ENCODE results near the gene KCNAB1.
"Not testable (repeated sequence)": the region's sequence is repeated elsewhere in the genome, so short reads cannot be mapped to it uniquely, and the experiment has no call there.

KCNAB1 gene

DNA sequence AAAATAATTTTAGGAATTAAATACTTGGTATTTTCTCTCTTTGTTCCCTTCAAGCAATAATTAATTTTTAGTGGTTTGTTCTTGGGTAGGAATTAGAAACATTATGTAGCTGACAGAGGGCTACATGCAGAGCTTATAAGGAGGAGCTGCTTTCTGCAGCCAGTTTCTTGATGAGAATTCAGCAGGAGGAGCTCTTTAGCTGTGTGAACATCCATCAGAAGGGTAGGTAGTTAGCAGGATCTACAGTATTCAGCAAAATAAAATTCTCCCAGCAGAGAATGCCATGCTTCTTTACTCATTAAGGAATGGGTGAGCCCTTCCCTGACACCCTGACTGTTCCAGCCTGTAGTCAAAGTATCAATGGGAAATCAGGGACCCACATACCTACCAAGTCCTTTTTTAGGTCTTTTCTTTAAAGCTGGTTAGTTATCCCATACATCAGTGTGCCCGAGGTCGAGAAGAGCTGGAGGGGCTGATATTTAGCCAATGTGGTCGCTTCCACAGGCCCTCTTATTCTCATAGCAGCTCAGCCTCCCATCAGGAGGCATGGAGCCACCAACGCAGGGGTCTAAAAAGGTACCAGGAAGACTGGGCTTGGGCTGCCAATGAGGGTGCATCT, 54.0 kb downstream of the KCNAB1 start:
- DNase-seq (ENCODE audit: low read depth in 3 of 3, low spot score in 1 of 3) = no peak

DNA sequence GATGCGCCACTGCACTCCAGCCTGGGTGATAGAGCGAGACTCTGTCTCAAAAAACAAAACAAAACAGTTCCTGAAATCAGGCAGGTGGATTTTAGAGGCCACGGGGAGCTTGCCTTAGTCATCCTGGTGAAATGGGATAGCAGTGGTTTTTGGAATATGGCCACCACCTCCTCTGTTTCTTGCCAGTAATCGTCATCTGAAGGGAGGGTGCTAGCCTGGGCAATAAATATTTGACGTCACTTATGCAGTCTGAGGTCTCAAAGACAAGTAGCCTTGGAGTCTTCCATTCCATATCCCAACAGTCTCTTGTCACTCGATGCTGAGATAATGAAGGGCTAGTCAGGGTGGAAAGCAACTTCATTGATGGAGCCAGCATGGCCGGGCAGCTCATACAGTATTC, 55.2 kb downstream of the KCNAB1 start:
- no peak for DNase-seq (ENCODE audit: low read depth in 3 of 3, low spot score in 1 of 3)

DNA sequence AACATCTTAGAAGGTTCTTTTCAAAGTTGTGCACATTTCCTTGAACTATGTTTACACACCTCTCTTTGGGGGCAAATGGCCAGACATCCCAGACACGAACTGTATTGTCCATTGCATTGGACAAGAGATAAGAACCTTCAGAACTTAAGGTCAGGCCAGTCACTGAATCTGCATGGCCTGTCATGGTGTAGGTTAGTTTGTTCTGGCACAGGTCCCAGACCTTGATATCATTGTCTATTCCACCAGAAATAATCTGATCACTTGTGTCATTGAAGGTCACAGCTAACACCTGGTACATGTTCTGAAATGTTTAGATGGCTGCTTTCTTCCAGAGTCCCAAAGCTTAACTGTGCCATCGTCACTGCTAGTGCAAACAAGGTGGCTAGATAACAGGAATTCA, 55.7 kb downstream of the KCNAB1 start:
- no peak for DNase-seq (ENCODE audit: low read depth in 3 of 3, low spot score in 1 of 3)

DNA sequence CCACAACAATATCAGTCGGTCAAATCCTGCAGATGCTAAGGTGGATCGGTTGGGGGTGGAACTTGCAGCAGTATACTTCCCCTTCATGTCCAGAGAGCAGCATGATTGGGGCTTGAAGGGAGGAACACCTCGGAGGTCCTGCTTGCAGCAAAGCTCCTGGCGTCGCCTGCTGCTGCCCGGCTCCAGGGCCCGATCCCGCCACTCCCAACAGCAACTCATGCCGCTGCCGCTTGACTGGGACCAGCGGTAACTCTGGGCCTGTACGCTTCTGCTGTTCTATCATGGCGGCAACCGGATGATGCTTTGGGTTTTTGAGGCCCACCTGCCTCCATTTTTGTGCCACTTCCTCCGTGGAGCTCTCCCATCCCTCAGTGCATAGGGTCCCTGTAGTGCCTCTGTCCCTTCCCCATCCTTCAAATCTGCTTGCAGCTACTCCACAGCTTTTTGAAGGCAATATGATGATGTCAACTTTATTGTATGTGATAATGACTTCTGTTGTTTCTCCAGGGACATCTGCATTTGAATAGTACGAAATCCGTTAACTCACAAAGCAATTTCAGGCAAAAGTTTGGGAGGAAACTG, 56.3 kb downstream of the KCNAB1 start:
- DNase-seq (ENCODE audit: low read depth in 3 of 3, low spot score in 1 of 3) = no peak

DNA sequence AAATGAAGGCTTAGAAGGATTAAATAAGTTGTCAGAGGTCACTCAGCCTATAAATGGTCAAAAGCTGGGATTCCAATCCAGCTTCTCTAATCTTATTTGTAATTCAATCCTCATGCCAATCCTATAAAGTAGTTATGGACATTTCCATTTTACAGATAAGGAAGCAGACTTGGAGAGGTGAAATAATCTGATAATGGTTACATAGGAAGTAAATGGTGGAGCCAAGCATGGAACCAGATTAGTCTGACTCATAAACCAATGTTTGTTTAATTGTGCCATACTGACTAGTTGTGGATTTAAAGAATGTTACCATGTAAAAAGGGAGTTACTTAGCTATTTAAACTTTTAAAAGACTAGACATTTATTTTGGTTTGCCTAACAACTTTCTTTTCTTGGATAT, 59.7 kb downstream of the KCNAB1 start:
- no peak for DNase-seq (ENCODE audit: low read depth in 3 of 3, low spot score in 1 of 3)

DNA sequence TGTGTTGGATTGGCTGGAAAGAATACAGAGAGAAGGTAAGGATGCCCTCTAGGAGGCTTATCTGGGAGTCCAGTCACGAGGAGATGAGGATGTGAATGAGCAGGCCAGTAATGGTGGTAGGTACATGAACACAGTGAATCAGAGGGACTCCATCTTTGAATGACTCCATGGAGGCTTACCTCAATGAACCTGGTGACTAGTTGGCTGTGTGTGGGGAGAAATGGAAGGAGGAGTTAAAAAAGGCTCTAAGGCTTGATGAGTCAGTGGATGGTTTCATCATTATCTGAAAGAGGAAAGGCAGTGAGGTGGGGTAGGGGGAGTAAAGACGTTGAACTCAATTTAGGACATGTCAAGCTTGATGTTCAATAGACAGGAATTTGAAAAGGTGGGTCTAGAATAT, 61.1 kb downstream of the KCNAB1 start:
- DNase-seq (ENCODE audit: low read depth in 3 of 3, low spot score in 1 of 3) = no peak

DNA sequence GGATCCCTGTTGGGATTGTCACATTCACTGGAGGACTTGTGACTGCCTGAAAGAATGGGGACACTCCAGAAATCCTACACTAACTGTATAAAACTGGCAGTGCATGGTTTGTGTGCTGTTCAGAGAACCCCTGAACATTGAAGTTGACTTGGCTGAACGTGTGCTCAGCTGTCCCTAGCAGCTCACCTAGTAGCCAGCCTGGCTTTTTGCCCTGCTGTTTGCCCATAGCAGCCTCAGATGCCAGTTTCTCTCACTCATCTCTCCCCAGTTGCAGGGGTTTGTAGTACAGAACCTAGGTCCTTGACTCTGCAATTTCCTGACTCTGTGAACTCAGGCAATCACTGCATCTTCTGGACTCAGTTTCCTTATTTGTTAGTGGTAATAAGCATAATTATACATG, 63.0 kb downstream of the KCNAB1 start:
- DNase-seq (ENCODE audit: low read depth in 3 of 3, low spot score in 1 of 3) = no peak

DNA sequence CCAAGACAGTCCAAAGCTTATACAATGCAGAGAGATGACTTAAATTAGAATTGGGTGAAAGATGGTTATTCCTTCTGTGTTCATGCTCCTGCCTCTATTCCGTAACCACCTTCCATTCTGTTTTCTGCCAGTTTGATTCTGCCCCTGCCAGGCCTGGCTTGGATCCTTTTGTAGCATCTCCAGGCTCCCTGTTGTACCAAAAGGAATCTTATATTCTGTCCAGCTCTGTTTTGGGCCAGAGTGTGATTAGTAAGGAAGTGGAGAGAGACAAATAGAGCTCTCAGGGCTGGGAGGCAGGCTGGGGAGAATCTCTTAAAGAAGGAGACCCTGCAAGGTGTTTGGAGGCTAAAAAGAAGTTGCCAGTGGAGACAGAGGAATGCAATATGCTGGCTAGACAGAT, 63.8 kb downstream of the KCNAB1 start:
- no peak for DNase-seq (ENCODE audit: low read depth in 3 of 3, low spot score in 1 of 3)

DNA sequence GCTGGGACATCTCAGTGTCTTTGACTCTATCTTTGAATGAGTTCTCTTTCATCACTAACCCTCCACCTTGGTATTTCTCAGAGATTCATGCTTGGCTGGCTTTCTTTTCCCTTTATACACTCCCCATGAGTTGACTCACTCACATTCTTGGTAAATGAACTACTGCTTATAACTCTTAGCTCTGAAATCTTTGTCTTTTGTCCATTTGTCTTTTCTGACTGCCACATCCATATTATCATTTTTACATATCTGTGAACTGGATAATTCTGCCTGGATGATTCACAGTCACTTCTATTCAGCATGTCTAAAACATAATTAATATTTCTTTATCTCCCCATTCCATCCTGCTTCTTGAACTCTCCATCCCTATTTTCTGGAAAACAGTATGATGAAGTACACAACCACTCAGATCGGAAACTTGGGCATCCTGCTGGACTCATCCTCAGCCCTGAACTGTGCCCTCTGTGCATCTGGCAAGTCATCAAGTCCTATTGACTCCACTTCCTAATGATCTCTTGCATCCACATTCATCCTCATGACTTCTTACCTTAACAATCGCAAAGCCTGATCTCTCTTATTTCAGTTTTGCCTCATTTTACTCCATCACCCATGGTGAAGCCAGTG, 66.9 kb downstream of the KCNAB1 start:
- DNase-seq (ENCODE audit: low read depth in 3 of 3, low spot score in 1 of 3) = no peak

DNA sequence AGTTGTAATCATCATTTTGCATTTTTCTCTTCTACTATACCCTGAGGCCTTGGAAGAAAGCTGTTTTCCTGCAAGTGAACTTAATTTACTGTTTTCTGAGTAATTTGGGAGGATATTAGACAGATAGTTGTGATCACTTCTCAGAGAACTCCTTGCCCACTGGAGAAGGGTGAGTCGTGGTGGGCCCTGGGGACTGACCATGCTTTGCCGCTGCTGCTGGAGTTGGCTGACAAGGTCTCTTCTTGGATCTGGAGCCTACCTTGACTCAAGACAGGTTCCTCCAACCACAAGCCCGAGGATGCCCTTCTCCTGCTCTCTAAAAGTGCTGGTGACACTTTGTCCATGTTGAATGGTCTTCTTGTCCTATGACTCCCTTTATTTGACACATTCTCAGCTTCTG, 68.4 kb downstream of the KCNAB1 start:
- DNase-seq (ENCODE audit: low read depth in 3 of 3, low spot score in 1 of 3) = no peak

DNA sequence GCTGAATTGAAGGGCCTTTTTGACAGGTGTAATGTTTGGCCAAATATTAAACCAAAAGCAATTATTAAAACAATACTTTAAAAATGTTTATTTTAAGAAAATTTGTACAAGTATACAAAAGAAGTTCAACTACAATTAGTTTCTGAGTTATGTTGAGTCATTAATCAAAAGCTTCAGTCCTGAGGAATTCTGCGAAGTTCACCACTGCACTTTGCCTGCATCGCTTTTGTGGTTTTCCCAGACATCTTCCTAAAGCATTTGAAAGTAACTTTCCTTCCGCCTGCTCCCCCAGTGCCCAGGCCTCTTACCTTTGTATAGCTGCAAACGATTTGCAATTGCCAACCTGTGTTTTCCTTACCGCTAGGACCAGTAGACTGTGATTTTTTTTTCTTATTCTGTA, 69.5 kb downstream of the KCNAB1 start:
- no peak for DNase-seq (ENCODE audit: low read depth in 3 of 3, low spot score in 1 of 3)

DNA sequence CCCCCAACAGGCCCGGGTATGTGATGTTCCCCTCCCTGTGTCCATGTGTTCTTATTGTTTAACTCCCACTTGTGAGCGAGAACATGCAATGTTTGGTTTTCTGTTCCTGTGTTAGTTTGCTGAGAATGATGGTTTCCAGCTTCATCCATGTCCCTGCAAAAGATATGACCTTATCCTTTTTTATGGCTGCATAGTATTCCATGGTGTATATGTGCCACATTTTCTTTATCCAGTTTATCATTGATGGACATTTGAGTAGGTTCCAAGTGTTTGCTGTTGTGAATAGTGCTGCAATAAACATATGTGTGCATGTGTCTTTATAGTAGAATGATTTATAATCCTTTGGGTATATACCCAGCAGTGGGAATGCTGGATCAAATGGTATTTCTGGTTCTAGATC, 74.6 kb downstream of the KCNAB1 start:
- DNase-seq (ENCODE audit: low read depth in 3 of 3, low spot score in 1 of 3) = not testable (repeated sequence)

DNA sequence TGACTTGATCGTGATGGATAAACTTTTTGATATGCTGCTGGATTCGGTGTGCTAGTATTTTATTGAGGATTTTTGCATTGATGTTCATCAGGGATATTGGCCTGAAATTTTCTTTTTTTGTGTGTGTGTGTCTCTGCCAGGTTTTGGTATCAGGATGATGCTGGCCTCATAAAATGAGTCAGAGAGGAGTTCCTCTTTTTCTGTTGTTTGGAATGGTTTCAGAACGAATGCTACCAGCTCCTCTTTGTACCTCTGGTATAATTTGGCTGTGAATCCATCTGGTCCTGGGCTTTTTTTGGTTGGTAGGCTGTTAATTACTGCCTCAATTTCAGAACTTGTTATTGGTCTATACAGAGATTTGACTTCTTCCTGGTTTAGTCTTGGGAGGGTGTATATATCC, 76.8 kb downstream of the KCNAB1 start:
- not testable (repeated sequence) for DNase-seq (ENCODE audit: low read depth in 3 of 3, low spot score in 1 of 3)

DNA sequence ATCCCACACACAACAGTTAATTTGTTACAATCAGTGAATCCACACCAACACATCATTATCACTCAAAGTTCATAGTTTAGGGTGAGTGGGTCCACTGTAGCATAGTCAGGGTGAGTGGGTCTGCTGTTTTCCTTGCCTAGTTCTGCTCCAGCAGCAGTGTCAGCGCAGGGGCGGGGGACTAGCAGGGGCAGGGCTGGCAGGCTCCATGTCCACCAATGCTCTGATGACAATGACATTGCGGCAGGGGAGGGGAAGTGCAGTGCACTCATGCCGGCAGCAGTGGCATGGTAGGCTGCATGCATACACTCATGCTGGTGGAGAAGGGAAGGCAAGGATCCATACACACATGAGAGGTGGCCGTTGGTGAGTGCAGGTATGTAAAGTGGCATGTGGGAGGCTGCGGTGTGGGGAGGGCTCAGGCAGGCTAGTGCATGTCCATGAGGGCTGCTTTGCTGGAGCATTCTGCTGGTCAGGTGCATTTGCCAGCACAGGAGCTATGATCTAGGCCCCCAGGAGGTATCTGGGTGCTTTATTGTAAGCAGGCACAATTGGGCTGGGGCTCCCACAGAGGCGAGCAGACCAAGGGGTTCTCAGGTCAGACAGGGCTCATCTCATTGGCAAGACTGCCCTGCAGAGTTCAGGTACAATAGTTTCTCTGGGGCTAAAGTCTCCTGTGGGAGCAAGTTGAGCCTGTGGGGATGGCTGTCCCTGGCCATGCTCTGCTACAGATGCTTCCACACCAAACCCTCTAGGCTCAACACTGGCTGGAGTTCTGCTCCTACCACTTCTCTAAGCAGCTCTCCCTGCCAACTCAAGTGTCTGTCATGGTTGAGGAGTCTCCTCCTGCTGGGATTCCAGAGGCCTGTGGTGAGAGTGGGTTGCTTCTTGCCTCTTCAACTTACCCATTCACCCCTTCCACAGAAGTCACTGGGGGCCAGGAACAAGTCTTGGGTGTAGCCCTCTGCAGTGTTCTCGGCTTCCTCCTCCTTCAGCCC, 81.3 kb downstream of the KCNAB1 start:
- DNase-seq (ENCODE audit: low read depth in 3 of 3, low spot score in 1 of 3) = no peak

DNA sequence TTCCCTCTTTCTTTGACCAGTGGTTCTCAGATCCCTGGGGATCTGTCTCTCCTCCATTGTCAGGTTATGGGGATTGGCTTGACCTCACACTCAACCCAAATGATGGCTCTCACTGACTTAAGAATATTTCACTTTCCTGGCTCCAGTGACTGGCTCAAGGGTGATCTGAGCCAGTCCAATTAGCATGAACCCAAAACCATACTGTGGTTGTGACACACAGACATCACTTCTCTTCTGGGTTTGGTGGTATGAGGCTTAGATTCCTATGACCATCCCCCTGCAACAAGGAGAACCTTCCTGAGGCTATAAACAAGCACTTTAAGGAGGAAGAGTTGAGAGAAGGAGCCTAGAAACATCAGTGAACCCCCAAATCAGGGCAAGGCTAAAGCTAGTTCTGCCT, 85.8 kb downstream of the KCNAB1 start:
- DNase-seq (ENCODE audit: low read depth in 3 of 3, low spot score in 1 of 3) = no peak

DNA sequence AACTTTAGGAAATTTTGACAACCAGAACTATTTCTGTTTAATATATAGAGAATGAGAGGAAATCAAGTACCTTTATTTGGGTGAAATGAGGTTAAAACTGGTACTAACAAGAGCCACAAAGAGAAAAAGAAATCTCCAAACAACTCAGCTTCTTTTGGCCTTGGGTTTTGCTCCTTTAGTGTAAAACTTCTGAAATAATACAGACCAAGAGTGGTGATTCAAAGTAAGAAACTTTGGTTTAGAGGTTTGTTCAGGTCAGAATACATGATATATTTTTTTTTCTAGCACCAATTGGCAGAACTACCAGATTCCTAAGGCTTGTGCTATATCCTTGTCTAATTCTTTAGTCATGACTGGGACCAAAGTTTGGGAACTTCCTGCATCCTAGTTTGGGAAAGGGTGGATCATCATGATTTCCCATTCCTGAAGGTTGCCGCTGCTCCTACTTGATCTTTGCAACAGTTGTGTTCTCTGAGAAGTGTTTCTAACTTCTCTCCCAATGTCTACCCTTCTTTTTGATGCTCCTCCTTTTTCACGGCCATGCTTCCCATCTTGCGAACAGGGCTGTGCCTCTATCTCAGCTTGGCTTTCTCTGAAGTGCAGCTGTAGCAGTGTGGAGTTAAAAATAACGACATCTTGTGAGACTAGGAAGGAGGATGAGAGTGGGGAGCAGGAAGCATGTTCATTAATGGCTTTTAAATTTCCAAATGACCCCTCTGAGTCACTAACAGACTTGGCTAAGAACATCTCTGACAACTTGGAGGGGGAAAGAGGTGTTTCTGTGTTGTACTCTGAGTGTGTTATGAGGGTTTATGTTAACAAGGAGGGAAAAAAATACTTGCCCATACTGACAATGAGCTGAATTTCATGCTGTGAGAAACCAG, 87.7 kb downstream of the KCNAB1 start:
- no peak for DNase-seq (ENCODE audit: low read depth in 3 of 3, low spot score in 1 of 3)

DNA sequence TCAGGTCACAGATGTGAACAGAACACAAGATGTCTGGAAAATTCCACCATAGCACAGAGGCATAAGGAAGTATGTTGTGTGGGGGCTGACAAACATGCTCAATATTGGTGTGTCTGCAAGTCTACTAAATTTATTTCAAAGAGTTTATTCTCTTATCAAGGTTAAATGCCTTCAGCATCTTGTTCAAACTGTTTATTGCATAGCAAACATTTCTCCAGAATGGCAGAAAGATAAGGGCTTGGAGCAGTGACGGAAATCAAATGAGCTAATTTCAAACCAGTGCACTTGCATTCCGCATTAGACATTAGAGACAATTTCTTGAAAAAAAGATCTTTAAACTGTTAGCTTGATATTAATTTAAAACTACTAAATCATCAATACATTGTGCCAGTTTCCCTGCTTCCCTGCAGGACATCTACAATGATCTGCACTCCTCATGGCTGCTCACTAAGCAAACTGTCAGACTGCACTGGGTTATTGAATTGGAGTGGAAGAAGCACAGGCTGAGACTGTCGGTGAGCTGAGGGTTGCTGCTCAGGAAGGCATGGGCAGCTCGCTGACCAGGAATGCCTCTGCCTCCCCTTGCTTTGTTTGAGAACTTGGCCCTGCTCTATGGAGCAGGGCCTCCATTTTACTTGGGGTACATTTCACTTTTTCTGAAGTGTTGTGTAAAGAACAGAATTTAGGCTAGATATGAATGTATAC, 89.4 kb downstream of the KCNAB1 start:
- no peak for DNase-seq (ENCODE audit: low read depth in 3 of 3, low spot score in 1 of 3)

DNA sequence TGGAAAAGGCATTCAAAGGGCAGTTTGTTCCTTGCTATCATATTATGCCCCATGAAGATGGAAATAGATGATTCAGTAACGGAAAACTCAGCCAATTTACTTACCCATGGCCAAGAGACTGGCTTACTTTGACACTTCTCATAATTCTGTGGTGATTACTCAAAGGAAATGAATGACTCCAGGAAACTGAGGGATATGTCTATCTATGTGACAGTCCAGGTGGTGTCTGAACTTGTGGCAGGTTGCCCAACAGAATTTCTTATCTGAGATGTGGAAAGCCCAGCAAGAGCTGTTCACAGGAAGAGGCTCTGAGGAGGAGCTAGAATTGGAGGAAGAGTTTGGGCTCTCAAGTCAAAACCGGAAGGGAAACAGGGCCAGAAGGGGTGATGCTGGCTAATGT, 91.2 kb downstream of the KCNAB1 start:
- DNase-seq (ENCODE audit: low read depth in 3 of 3, low spot score in 1 of 3) = no peak

DNA sequence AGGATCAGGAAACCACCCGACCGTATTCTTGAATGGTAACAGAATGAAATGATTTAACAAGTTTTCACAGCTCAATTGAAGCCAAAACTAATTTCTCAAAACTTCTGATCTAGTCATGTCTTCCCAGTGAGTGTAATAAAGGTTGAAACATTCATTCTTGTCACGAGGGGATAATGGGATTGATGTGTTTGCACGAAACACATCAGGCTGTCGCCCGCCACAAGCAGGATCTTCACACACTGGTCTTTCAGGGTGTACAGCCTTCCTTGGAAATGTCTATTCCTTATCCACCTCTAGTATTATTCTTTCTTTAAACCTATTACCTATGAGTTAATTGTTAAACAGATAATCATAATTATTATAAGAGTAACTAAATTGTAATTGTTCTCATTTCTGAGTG, 94.3 kb downstream of the KCNAB1 start:
- DNase-seq (ENCODE audit: low read depth in 3 of 3, low spot score in 1 of 3) = no peak

DNA sequence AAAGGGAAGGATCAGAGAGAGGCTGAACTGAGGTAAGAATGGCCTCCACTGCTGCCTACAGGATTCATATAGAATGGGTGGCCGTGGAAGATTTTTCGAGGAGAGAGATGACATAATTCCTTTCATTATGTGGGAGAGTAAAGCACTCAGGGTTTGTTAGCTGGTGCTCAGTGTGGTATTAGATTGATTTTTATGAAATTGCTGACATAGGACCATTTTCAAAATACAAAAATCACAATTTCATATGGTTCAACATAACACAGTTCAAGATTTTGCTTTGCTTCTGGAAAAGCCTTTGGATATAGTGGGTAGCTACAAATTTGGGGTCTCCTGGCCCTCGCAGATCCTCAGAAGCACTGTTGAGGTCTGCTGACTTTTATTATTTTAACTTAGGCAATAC, 95.4 kb downstream of the KCNAB1 start:
- no peak for DNase-seq (ENCODE audit: low read depth in 3 of 3, low spot score in 1 of 3)
